K562 (cell line): ENCODE measurements around the gene CCDC78. TPM values are rescaled to one million over a fixed set of nuclear protein-coding genes. Genes with fewer than 3 reads are reported as not detected.

ENCODE experiments used
- CHD1 ChIP-seq: fragments of 200-600 bp; sonication (generic); IDR thresholded peaks from one replicate; pipeline ENCODE4 v1.6.1; 2012; ENCODE audit warnings: mild to moderate bottlenecking, moderate library complexity, low read length, inconsistent platforms
- GABPB1 ChIP-seq: sonication (generic); formaldehyde crosslinking; IDR thresholded peaks from 2 replicates; pipeline ENCODE4 v1.8.0; 2022; ENCODE audit warnings: mild to moderate bottlenecking, missing genetic modification reagents
- MYC ChIP-seq, 2 experiments: fragments of 250-450 bp in 1 of 2; sonication (Bioruptor Pico) in 1 of 2; IDR thresholded peaks; 2 replicates each; pipeline versions ENCODE4 v1.5.1 to v1.6.1; 2012 to 2021; ENCODE audit warnings: low read depth in 2 of 2, borderline replicate concordance in 1 of 2, improper control_type of control experiment in 1 of 2, low read length in 1 of 2, mild to moderate bottlenecking in 1 of 2, moderate library complexity in 1 of 2
- NONO ChIP-seq, 2 experiments: fragments of 200-400 bp in 1 of 2; fragments of 450-650 bp in 1 of 2; formaldehyde crosslinking in 1 of 2; IDR thresholded peaks; 2 replicates each; pipeline ENCODE4 v1.6.1; 2017; ENCODE audit warnings: low read depth in 2 of 2, mild to moderate bottlenecking in 2 of 2, moderate library complexity in 2 of 2, low read length in 1 of 2
- STAG1 ChIP-seq: sonication (generic); formaldehyde crosslinking; IDR thresholded peaks from 2 replicates; pipeline ENCODE4 v1.5.0; 2020; ENCODE audit warnings: missing genetic modification reagents, borderline replicate concordance
- ZNF586 ChIP-seq: fragments of 450-650 bp; formaldehyde crosslinking; conservative IDR thresholded peaks from 2 replicates; pipeline ENCODE4 v1.4.0; 2020; ENCODE audit warnings: mild to moderate bottlenecking, moderate library complexity
- polyA plus RNA-seq, 8 experiments: library from polyadenylated mRNA; depleted of rRNA in 4 of 8; stranded (reverse) in 5 of 8; unstranded in 3 of 8; fragments of >200 nt; fragmentation: Nextera tagmentation in 2 of 8; fragmentation: Illumina TruSeq in 1 of 8; extraction: Ambion mirVana in 2 of 8; extraction: Trizol in 1 of 8; gene quantifications; 2 replicates each; pipeline versions ENCODE4 v1.2.1 to v1.2.3, GENCODE V29; 2011 to 2014; ENCODE audit warnings: inconsistent platforms in 1 of 8, missing spikeins in 1 of 8
- total RNA-seq, 7 experiments: library from RNA; depleted of rRNA in 6 of 7; stranded (reverse); fragments of >200 nt in 6 of 7; fragmentation: Illumina TruSeq in 2 of 7; extraction: Trizol in 2 of 7; gene quantifications; 2 replicates each; pipeline versions ENCODE4 v1.2.1 to v1.2.3, GENCODE V29; 2011 to 2021; ENCODE audit warnings: low replicate concordance in 1 of 7
- TF ChIP-seq, protein P1 (sequence below), 2 experiments: fragments of 150-350 bp in 1 of 2; IDR thresholded peaks; 2 replicates each; pipeline ENCODE4 v1.6.1; 2012 to 2016; ENCODE audit warnings: low read depth in 2 of 2, low read length in 2 of 2, mild to moderate bottlenecking in 1 of 2, moderate library complexity in 1 of 2
- TF ChIP-seq, protein P2 (sequence below): sonication (generic); formaldehyde crosslinking; IDR thresholded peaks from 2 replicates; pipeline ENCODE4 v1.9.0; 2022; ENCODE audit warnings: mild to moderate bottlenecking, missing genetic modification reagents
- TF ChIP-seq, protein P3 (sequence below): fragments of 250-450 bp; sonication (Bioruptor Pico); IDR thresholded peaks from 2 replicates; pipeline ENCODE4 v1.4.0; 2020; ENCODE audit warnings: mild to moderate bottlenecking
- TF ChIP-seq, protein P4 (sequence below), 2 experiments: IDR thresholded peaks; 2 replicates each; pipeline ENCODE4 v1.6.1; 2012; ENCODE audit warnings: improper control_type of control experiment in 2 of 2, low read depth in 2 of 2, low read length in 2 of 2, borderline replicate concordance in 1 of 2
- TF ChIP-seq, protein P5 (sequence below): fragments of 250-450 bp; sonication (Bioruptor Pico); IDR thresholded peaks from 2 replicates; pipeline ENCODE4 v1.5.0; 2021

CCDC78 gene
- total and polyA plus RNA-seq, 9 of the 15 experiments (the other 6 are each of a cell fraction or from before 2014, with no cell fraction given): 0.24 to 17.7 (median 2.9) TPM

DNA sequence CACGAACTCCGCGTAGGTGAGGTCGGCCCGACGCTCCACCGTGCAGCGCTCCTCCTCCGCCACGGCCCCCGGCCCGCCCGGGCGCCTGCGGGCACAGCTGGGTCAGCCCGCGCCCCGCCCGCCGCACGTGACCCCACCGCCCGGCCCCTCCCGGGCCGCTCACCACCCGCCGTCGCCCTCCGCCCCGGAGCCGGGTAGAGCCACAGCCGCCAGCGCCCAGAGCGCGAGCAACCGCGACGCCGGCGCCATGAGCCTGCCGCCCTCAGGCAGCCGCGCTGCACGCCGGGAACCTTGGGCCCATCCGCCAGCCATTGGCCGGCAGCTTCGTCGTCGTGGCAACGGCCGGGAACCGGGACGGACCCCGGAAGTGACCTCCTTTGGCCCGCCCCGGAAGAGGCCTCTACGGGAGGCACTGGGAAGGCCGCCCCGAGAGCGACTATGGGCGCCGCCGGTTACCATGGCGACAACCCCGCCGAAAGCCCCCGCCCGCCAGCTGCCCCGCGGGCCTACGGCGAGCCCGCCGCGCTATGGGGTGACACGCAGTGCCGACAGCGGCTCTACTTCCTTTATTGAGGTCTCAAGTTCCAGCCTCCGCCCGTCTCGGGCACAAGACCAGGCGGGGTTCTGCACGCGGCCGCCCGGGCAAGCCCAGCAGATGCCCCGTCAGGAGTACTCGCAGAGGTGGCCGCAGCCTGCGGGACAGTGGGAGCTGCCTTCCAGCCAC lies 42.0 kb downstream of the CCDC78 start, which contains the start of gene JMJD8 (continued):
- TF ChIP-seq, protein P1, sequence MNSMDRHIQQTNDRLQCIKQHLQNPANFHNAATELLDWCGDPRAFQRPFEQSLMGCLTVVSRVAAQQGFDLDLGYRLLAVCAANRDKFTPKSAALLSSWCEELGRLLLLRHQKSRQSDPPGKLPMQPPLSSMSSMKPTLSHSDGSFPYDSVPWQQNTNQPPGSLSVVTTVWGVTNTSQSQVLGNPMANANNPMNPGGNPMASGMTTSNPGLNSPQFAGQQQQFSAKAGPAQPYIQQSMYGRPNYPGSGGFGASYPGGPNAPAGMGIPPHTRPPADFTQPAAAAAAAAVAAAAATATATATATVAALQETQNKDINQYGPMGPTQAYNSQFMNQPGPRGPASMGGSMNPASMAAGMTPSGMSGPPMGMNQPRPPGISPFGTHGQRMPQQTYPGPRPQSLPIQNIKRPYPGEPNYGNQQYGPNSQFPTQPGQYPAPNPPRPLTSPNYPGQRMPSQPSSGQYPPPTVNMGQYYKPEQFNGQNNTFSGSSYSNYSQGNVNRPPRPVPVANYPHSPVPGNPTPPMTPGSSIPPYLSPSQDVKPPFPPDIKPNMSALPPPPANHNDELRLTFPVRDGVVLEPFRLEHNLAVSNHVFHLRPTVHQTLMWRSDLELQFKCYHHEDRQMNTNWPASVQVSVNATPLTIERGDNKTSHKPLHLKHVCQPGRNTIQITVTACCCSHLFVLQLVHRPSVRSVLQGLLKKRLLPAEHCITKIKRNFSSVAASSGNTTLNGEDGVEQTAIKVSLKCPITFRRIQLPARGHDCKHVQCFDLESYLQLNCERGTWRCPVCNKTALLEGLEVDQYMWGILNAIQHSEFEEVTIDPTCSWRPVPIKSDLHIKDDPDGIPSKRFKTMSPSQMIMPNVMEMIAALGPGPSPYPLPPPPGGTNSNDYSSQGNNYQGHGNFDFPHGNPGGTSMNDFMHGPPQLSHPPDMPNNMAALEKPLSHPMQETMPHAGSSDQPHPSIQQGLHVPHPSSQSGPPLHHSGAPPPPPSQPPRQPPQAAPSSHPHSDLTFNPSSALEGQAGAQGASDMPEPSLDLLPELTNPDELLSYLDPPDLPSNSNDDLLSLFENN (IDR thresholded peaks at IDR 0.05; ENCODE audit: low read depth in 2 of 2, low read length in 2 of 2): peak in 1 of 2 experiments; percentile 23; a peak in 1 of 4 replicates
- TF ChIP-seq MYC (IDR thresholded peaks at IDR 0.05; ENCODE audit: low read depth, low read length) (peak; percentile 49), MYC (CRISPR knock-in tag; IDR thresholded peaks at IDR 0.05; ENCODE audit: borderline replicate concordance, low read depth) (no peak), CHD1 (peak; percentile 26), GABPB1 (CRISPR knock-in tag) (peak; percentile 96), NONO (IDR thresholded peaks at IDR 0.05; ENCODE audit: low read depth in 2 of 2, low read length in 1 of 2) (peak; percentile 70 to 86; a peak in 3 of 4 replicates), ZNF586 (CRISPR knock-in tag) (no peak), STAG1 (CRISPR knock-in tag) (no peak)
- TF ChIP-seq, protein P2, sequence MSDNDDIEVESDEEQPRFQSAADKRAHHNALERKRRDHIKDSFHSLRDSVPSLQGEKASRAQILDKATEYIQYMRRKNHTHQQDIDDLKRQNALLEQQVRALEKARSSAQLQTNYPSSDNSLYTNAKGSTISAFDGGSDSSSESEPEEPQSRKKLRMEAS (CRISPR knock-in tag): peak; percentile 67
- TF ChIP-seq, protein P3, sequence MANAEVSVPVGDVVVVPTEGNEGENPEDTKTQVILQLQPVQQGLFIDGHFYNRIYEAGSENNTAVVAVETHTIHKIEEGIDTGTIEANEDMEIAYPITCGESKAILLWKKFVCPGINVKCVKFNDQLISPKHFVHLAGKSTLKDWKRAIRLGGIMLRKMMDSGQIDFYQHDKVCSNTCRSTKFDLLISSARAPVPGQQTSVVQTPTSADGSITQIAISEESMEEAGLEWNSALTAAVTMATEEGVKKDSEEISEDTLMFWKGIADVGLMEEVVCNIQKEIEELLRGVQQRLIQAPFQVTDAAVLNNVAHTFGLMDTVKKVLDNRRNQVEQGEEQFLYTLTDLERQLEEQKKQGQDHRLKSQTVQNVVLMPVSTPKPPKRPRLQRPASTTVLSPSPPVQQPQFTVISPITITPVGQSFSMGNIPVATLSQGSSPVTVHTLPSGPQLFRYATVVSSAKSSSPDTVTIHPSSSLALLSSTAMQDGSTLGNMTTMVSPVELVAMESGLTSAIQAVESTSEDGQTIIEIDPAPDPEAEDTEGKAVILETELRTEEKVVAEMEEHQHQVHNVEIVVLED: 0 out of 2 replicates have a peak, but pooled peaks have one; percentile 43
- TF ChIP-seq, protein P4, sequence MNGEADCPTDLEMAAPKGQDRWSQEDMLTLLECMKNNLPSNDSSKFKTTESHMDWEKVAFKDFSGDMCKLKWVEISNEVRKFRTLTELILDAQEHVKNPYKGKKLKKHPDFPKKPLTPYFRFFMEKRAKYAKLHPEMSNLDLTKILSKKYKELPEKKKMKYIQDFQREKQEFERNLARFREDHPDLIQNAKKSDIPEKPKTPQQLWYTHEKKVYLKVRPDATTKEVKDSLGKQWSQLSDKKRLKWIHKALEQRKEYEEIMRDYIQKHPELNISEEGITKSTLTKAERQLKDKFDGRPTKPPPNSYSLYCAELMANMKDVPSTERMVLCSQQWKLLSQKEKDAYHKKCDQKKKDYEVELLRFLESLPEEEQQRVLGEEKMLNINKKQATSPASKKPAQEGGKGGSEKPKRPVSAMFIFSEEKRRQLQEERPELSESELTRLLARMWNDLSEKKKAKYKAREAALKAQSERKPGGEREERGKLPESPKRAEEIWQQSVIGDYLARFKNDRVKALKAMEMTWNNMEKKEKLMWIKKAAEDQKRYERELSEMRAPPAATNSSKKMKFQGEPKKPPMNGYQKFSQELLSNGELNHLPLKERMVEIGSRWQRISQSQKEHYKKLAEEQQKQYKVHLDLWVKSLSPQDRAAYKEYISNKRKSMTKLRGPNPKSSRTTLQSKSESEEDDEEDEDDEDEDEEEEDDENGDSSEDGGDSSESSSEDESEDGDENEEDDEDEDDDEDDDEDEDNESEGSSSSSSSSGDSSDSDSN (IDR thresholded peaks at IDR 0.05; ENCODE audit: borderline replicate concordance in 1 of 2, low read depth in 2 of 2, low read length in 2 of 2): peak in 1 of 2 experiments; percentile 35; a peak in 1 of 4 replicates
- TF ChIP-seq, protein P5, sequence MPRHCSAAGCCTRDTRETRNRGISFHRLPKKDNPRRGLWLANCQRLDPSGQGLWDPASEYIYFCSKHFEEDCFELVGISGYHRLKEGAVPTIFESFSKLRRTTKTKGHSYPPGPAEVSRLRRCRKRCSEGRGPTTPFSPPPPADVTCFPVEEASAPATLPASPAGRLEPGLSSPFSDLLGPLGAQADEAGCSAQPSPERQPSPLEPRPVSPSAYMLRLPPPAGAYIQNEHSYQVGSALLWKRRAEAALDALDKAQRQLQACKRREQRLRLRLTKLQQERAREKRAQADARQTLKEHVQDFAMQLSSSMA: peak; percentile 63
